ENCODE results near the gene ASB18. TPM values are rescaled to one million over a fixed set of nuclear protein-coding genes. Genes with fewer than 3 reads are reported as not detected.

Gene ASB18
- total RNA-seq, 1 experiment from 2014 or later = not detected

- no peak for DNase-seq (ENCODE audit: extremely low read depth, low read depth)
Observed at GRCh38 chr2:236242057-236242495, 22.1 kb downstream of the ASB18 start.

GRCh38 chr2:236241181-236242056 is 22.8 kb downstream of the ASB18 start:
- no peak for DNase-seq (ENCODE audit: extremely low read depth, low read depth)

GRCh38 chr2:236240228-236240990 is 23.8 kb downstream of the ASB18 start:
- DNase-seq (ENCODE audit: extremely low read depth, low read depth) = no peak

DNA sequence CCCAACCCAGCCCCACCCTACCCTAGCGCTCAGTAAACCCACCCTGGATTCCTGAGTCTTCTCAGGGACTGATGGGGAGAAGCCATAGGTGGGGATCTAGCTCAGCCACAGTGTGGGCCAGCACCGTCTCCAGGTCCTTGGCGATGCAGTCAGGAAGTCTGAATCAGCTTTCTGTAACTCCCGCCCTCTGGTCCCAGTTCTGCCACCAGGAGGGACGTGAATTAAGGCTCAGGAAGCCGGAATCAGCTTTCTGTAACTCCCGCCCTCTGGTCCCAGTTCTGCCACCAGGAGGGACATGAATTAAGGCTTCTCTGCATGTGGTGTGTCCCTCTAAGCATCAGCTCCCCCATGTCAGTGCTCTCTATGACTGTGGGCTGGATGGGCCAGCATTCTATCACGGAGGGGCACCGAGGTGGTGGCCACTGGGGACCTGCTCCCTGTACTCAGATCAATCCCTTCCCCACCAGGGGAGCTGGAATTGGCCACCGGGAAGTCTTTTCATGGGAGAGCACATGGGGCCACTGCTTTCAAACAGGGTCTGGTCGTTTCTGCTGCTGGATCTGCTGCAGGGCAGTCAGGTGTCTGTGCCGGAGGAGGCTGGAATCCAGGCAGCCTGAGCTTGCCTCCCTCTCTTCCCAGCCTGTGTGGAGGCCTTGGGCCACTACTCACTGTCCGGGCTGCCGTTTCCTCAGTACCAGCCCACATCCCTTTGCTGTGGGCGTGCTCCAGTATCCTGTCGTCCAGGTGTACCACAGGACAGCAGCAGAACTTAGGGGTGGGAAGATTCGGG is 24.7 kb downstream of the ASB18 start:
- DNase-seq (ENCODE audit: extremely low read depth, low read depth) = no peak

GRCh38 chr2:236238751-236239150 is 25.5 kb downstream of the ASB18 start:
- no peak for DNase-seq (ENCODE audit: extremely low read depth, low read depth)

DNA sequence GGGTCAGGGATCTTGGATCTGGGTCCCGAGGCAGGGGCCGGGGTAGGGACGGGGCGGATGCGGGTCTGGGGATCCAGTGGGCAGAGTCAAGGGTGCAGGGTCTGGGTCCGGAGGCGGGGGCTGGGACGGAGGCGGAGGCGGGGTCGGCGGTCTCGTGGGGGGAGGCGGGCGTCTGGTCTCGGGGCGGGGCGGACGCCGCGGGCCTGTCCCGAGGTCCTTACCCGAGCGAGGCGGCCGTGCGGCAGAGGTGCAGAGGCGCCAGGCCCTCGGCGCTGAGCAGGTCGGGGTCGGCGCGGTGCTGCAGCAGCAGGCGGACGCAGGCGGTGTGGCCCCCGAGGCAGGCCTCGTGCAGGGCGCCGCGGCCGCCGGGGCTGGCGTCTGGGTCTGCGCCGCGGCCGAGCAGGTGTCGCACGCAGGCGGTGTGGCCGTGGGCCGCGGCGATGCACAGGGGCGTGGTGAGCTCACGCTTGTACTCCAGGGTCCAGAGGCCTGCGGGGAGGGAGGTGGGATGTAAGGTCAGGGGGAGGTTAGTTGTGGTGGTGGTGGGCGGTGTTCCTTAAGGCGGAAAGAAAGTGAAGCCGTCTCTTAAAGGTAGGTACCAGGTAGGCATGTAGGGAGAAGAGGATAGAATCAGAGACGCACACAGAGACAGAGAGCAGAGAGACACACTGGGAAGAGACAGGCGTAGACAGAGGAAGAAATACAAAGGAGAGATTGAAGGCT is 26.6 kb downstream of the ASB18 start:
- no peak for DNase-seq (ENCODE audit: extremely low read depth, low read depth)

DNA sequence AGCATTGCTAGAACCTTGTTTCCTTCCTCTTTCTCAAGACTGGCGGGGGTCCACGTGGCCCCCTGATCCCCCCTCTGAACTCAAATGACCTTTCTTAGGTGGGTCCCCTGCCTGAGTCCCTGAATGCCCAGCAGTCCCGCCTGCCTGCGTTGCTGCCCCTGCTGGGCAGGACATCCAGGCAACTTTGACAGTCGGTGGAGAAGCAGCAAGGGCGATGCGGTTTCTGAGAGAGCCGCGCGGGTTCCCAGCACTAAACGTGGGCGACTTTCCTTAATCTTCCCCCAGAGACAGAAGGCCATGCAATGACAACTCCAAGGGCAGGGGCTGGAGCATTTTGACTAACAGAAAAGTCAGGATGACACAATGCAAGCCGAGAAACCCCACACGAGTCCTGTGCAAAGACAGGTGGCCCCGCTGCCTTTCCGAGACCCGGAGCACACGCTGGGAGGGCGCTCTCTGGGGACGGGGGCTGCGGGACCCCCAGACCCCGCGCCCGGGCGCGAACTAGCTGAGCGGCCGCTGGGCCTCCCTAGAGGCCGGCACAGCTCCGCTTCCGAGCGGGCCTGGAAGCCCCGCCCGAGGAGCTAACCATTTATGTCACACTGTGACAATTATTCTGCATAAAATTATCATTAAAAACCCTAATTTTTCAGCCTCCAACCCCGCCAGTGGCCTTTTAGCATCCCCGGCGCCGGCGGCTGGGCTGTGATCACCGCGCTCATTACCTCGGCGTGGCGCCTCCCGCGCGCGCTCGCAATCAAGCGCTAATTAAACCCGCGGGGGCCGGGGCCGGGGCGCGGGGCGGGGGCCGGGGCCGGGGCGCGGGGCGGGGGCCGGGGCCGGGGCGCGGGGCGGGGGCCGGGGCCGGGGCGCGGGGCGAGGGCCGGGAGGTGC is 27.4 kb downstream of the ASB18 start:
- no peak for DNase-seq (ENCODE audit: extremely low read depth, low read depth)

DNA sequence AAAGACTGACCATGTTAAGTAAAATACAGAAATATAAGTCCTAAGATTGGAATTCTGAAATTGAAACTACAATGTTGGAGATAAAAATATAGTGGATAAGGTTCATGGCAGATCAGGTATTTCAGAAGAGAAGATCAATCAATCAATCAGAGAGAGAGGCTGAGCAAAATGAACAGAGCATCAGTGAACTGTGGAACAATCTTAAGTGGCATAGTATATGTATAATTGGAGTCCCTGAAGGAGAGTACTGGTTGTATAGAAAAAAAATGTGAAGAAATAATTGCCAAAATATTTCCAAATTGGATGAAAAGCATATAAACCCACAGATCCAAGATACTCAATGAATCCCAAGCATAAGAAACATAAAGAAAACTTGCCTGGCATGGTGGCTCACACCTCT is 35.0 kb downstream of the ASB18 start:
- DNase-seq (ENCODE audit: extremely low read depth, low read depth) = no peak

GRCh38 chr2:236223675-236224074 is 40.5 kb downstream of the ASB18 start:
- no peak for DNase-seq (ENCODE audit: extremely low read depth, low read depth)

- no peak for DNase-seq (ENCODE audit: extremely low read depth, low read depth)
Observed at GRCh38 chr2:236221798-236222197, 42.4 kb downstream of the ASB18 start.

DNA sequence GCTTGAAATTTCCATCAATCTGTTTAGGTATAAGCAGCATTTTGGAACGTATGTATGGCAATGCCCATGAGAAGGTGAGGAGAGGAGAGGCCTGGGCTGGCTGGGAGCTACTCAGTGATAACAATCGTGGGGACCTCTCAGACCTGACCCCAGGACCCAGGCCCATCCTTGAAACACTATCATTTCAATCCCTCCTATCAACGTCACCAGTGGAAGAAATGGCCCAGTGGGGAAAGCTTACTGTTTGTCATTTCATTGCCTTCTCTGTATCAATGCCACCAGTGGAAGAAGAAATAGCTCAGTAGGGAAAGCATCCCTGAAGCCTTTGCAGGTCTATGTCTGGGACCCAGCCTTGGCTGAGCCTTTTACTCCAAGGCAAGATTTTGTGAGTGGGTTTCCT is 44.8 kb downstream of the ASB18 start:
- DNase-seq (ENCODE audit: extremely low read depth, low read depth) = no peak

DNA sequence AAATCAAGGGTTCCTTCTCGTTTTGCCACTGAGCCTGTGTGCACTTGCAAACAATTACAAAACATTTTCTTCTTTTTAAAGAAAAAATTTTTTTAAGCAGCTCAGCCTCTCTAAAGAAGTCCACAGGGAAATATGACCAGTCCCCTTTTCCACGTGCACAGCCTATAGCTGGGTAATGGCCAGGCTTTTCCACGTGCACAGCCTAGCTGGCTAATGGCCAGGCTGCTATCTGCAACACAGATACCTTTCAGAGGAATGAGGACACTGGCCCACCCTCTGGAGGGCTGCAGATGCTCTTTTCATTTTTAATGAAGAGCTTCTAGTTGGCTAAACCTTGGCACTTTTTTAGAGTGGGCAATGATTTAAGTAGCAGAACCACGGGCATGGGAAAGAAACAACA is 46.3 kb downstream of the ASB18 start:
- no peak for DNase-seq (ENCODE audit: extremely low read depth, low read depth)

GRCh38 chr2:236216711-236217110 is 47.5 kb downstream of the ASB18 start:
- no peak for DNase-seq (ENCODE audit: extremely low read depth, low read depth)

- no peak for DNase-seq (ENCODE audit: extremely low read depth, low read depth)
Observed at GRCh38 chr2:236215761-236216333, 48.4 kb downstream of the ASB18 start.

DNA sequence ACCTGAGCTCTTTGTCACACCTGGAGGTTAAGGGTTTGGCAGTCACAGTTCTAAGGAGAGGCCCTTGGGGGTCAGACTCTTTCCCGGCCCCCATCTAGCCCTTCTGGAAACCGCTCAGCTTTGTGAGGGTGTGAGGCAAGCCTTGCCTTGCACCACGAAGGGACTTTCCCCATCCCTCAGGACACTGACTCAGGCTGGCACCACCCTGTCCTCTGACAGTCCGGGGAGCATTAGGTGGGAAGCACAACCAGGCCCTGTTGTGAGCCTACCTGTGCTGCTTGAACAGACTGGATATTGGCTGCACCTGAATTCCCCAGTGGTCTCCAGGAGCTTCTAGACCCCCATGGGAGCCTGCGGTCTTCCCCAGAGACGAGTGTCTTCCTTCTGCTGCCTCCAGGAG is 49.0 kb downstream of the ASB18 start:
- no peak for DNase-seq (ENCODE audit: extremely low read depth, low read depth)

GRCh38 chr2:236214376-236214995 is 49.7 kb downstream of the ASB18 start:
- no peak for DNase-seq (ENCODE audit: extremely low read depth, low read depth)

- DNase-seq (ENCODE audit: extremely low read depth, low read depth) = no peak
Observed at GRCh38 chr2:236211296-236211695, 52.9 kb downstream of the ASB18 start.

DNA sequence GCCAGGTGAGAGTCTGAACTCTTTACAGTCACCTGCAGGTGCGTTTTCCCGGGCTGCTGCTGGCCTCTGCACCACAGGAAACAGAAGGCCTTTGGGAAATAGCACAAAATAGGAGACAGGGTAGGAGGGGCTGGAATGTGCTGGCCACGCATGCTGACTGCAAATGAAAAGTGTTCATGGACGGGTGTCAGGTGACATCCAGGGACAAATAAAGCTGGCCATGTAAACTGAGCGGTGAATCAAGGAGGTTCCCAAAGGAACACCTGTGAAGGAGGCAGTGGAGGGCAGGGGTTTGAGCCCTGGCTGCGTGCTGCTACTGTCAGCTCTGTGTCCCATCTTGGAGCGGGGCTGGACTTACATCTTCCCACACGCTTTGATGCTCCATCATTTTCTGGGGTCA is 53.7 kb downstream of the ASB18 start:
- no peak for DNase-seq (ENCODE audit: extremely low read depth, low read depth)

- no peak for DNase-seq (ENCODE audit: extremely low read depth, low read depth)
Observed at GRCh38 chr2:236209996-236210395, 54.2 kb downstream of the ASB18 start.

Data from NCI-H460 (cell line).